Osteoblast (primary cell): ENCODE results near the gene RFXANK. TPM values are rescaled to one million over a fixed set of nuclear protein-coding genes. Genes with fewer than 3 reads are reported as not detected.

Experiments
- DNase-seq: peaks from one replicate; pipeline ENCODE4 v3.0.0; 2011; ENCODE audit warnings: low spot score, mixed read lengths; ENCODE audit not compliant: insufficient read length; ENCODE audit errors: missing footprints
- H2AFZ ChIP-seq: 2 replicates; pipeline ENCODE4 v1.6.0; 2011; ENCODE audit warnings: mild to moderate bottlenecking, low read length
- H3K27ac ChIP-seq: 2 replicates; pipeline ENCODE4 v1.5.1; 2011; ENCODE audit warnings: mild to moderate bottlenecking, low read depth, low read length, moderate library complexity
- H3K27me3 ChIP-seq: 2 replicates; pipeline ENCODE4 v1.6.0; 2012; ENCODE audit warnings: mild to moderate bottlenecking, control low read depth, inconsistent platforms, low read length, moderate library complexity; ENCODE audit not compliant: insufficient read depth
- H3K36me3 ChIP-seq: 2 replicates; pipeline ENCODE4 v1.5.1; 2011; ENCODE audit warnings: mild to moderate bottlenecking, low read length, control low read depth, moderate library complexity; ENCODE audit not compliant: insufficient read depth
- H3K4me1 ChIP-seq: 2 replicates; pipeline ENCODE4 v1.5.1; 2011; ENCODE audit warnings: mild to moderate bottlenecking, low read length, control low read depth, moderate library complexity; ENCODE audit not compliant: insufficient read depth
- H3K4me2 ChIP-seq: 2 replicates; pipeline ENCODE4 v1.6.0; 2011; ENCODE audit warnings: mild to moderate bottlenecking, low read length; ENCODE audit not compliant: insufficient read depth
- H3K4me3 ChIP-seq: fragments of 200-600 bp; sonication (generic); 3 replicates; pipeline ENCODE4 v1.5.1; 2012; ENCODE audit warnings: mild to moderate bottlenecking, low read length, inconsistent platforms; ENCODE audit not compliant: insufficient read depth
- H3K79me2 ChIP-seq: 2 replicates; pipeline ENCODE4 v1.6.0; 2012; ENCODE audit warnings: mild to moderate bottlenecking, low read length, control low read depth, inconsistent platforms; ENCODE audit not compliant: insufficient read depth
- H3K9me3 ChIP-seq: 2 replicates; pipeline ENCODE4 v1.5.1; 2011; ENCODE audit warnings: low read depth, low read length, control low read depth
- H4K20me1 ChIP-seq: 2 replicates; pipeline ENCODE4 v1.6.0; 2012; ENCODE audit warnings: mild to moderate bottlenecking, low read length, control low read depth; ENCODE audit not compliant: insufficient read depth
- total RNA-seq: library from RNA; depleted of rRNA; stranded (reverse); fragments of >200 nt; gene quantifications from 2 replicates; pipeline ENCODE4 v1.2.3, GENCODE V29; 2012
- TF ChIP-seq, protein P1 (sequence below): IDR thresholded peaks from 2 replicates; pipeline ENCODE4 v1.5.1; 2011; ENCODE audit warnings: mild to moderate bottlenecking, low read depth, low read length, moderate library complexity; ENCODE audit errors: extremely low read depth

Gene RFXANK
- total RNA-seq, 1 donor, result 47.4 TPM

DNA sequence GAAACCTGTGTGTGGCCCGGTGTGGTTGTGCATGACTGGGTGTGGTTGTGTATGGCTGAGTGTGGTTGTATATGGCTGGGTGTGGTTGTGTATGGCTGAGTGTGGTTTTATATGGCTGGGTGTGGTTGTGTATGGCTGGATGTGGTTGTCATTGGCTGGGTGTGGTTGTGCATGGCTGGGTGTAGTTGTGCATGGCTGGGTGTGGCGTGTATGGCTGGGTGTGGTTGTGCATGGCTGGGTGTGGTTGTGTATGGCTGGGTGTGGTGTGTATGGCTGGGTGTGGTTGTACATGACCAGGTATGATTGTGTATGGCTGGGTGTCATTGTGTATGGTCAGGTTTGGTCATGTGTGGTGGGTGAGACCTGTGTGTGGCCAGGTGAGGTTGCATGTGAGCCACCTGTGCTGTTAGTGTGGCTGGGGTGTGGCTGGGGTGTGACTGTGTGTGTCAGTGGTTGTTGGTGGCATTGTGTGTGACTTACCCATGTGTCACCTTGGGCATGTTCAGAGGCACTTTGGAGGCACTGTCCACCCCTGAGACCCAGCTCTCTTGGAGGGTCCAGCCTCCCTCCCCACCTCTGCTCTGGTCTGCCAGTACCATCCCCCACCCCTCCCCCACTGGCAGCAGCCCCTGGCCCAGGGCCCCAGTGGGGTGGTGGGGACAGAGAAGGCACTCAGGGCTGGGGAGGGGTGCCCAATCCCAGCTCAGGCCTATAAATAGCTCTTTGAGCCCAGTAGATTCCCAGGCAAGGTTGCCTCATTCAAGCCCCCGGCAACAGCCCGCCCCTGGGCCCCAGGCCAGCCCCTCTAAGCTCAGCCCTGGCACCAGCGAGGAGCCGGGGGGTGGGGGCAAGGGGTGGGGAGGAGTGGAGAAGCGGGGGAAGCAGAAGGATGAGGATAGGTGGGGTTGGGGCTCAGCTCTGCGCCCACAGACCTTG, 15.8 kb downstream of the RFXANK start:
- Histone ChIP-seq H3K4me2 (no peak overlapping the region), H2AFZ (no peak overlapping the region), H3K27ac (no peak overlapping the region), H3K27me3 (peaks cover 19% of the 10 kb centered on the region), H3K36me3 (no peaks in the 10 kb centered on the region), H3K9me3 (no peaks in the 10 kb centered on the region), H3K4me3 (no peak overlapping the region), H3K79me2 (peaks cover under 1% of the 10 kb centered on the region), H4K20me1 (no peaks in the 10 kb centered on the region), H3K4me1 (peaks cover 3% of the 10 kb centered on the region)
- DNase-seq, result peak; percentile 57
- TF ChIP-seq, protein P1, sequence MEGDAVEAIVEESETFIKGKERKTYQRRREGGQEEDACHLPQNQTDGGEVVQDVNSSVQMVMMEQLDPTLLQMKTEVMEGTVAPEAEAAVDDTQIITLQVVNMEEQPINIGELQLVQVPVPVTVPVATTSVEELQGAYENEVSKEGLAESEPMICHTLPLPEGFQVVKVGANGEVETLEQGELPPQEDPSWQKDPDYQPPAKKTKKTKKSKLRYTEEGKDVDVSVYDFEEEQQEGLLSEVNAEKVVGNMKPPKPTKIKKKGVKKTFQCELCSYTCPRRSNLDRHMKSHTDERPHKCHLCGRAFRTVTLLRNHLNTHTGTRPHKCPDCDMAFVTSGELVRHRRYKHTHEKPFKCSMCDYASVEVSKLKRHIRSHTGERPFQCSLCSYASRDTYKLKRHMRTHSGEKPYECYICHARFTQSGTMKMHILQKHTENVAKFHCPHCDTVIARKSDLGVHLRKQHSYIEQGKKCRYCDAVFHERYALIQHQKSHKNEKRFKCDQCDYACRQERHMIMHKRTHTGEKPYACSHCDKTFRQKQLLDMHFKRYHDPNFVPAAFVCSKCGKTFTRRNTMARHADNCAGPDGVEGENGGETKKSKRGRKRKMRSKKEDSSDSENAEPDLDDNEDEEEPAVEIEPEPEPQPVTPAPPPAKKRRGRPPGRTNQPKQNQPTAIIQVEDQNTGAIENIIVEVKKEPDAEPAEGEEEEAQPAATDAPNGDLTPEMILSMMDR, result no peak

DNA sequence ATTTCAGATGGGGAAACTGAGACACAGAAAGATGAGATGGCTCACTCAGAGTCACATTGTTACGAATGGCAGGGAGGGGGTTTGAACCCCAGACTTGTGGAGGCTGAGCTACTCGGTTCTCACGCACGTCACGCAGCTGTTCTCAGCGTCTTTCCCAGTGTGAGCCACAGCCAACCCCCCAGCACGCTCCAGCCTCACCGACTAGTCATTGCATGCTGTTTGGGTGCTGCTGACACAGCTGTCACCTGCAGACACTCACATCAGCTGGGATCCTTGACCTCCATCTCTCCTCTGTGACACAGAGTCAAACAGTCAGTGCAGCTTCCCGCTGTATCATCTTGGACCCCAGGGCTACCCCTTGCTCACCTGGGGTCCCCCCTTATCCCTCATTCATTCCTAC, 17.3 kb downstream of the RFXANK start:
- H3K4me2 ChIP-seq, result no peak overlapping the region
- no peak overlapping the region for H3K27ac ChIP-seq
- no peaks in the 10 kb centered on the region for H3K36me3 ChIP-seq
- no peaks in the 10 kb centered on the region for H4K20me1 ChIP-seq
- H3K9me3 ChIP-seq, result no peaks in the 10 kb centered on the region
- H3K27me3 ChIP-seq, result peaks cover 23% of the 10 kb centered on the region
- H3K4me1 ChIP-seq, result no peaks in the 10 kb centered on the region
- peak; percentile 17 for DNase-seq
- no peaks in the 10 kb centered on the region for H3K79me2 ChIP-seq
- H3K4me3 ChIP-seq, result no peak overlapping the region
- TF ChIP-seq, protein P1, result no peak
- H2AFZ ChIP-seq, result no peak overlapping the region

DNA sequence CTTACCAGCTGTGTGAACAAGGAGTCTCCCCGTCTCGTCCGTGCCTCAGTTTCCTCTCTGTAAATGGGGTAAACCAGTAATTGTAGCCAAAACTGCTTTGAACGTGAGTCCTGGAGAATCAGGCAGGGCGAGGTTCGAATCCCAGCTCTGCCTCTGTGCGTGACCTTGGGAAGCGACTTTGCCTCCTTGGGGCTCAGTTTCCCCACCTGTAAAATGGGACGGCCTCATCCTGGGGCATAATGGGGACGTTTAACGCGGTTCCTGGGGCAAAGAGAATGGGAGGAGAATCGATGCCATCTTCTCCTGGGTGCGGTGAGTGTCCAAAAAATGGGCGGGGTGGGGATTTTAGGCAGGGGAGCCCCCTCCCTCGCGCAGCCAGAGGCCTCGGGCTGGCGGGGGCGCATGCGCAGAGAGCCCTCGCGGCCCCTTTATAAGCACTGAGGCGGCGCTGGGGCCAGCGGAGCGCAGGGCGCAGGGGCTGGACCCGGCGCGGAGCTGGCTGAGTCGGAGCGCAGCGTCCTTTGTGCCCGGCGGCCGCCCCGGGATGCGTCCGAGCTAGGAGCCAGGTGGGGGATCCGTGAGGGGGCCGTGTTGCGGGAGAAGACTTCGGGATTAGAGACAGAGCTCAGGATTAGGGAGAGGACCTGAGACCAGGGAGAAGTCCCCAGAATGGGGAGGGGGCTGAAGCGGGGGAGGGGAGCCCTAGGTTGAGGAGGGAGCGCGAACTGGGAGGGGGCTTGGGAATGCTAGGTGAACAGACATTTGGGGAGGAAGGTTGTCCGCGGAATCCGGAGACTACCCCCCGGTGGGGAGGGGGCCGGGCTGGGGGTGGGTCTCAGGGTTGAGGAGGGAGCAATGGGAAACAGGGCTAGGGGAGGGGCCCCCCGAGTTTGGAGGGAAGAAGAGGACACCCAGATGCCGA, 19.7 kb downstream of the RFXANK start, which contains the start of gene NCAN:
Gene NCAN (plus strand): TSS at position 460 of the 922 bp plus-strand sequence. CDS start 4,996 bp downstream, outside the sequence.
- Histone ChIP-seq H3K27me3 (peaks cover 24% of the 10 kb centered on the region), H2AFZ (no peak within 1 kb of the TSS), H3K27ac (no peak within 1 kb of the TSS), H3K79me2 (no peaks in the 10 kb centered on the region), H3K4me2 (no peak within 1 kb of the TSS), H3K4me1 (no peaks in the 10 kb centered on the region), H4K20me1 (peaks cover 7% of the 10 kb centered on the region), H3K4me3 (no peak within 1 kb of the TSS), H3K36me3 (no peaks in the 10 kb centered on the region), H3K9me3 (no peaks in the 10 kb centered on the region)
- TF ChIP-seq, protein P1, result no peak
- peak; percentile 37 for DNase-seq

DNA sequence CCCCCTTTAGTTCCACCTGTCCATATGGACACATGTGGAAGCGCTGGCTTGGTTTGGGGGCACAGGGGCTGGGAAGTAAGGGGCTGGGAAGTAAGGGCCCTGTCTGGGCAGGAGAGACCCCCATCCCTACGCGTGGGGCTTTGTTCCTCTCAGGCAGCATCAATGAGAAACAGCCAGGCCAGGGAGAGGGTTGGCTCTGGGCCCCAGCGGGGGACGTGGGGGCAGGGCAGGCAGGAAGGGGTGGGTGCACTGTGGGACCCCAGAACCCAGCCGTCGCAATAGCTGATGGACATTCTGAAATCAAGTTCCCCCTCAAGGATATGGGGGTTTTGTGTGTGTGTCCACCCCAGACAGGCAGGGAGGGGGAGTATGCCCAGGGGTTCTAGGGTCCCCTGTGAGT, 20.9 kb downstream of the RFXANK start:
- no peak overlapping the region for H2AFZ ChIP-seq
- H3K79me2 ChIP-seq, result no peaks in the 10 kb centered on the region
- H3K27me3 ChIP-seq, result peaks cover 24% of the 10 kb centered on the region
- H3K27ac ChIP-seq, result no peak overlapping the region
- no peak overlapping the region for H3K4me3 ChIP-seq
- H3K4me1 ChIP-seq, result no peaks in the 10 kb centered on the region
- no peaks in the 10 kb centered on the region for H3K36me3 ChIP-seq
- H4K20me1 ChIP-seq, result peaks cover 7% of the 10 kb centered on the region
- TF ChIP-seq, protein P1, result no peak
- no peaks in the 10 kb centered on the region for H3K9me3 ChIP-seq
- peak; percentile 66 for DNase-seq
- no peak overlapping the region for H3K4me2 ChIP-seq
